Stimulated activated CD4-positive, alpha-beta T cell treated with anti-CD3 and anti-CD28 coated beads, Interleukin-12 subunit alpha, Interleukin-12 subunit beta, amount 100 ng/mL, for 24 hours (primary cell): ENCODE measurements around the gene FJX1.
"Not testable (repeated sequence)": the region's sequence is repeated elsewhere in the genome, so short reads cannot be mapped to it uniquely, and the experiment has no call there.

Source experiments
- DNase-seq, 2 experiments: peaks; one replicate each; pipeline ENCODE4 v3.0.0-alpha.2; 2020; ENCODE audit warnings: low read depth in 2 of 2

The FJX1 gene

GRCh38 chr11:35667257-35667656 lies 49.0 kb downstream of the FJX1 start:
- DNase-seq, result no peak

- not testable (repeated sequence) for DNase-seq
Observed at GRCh38 chr11:35668350-35668749, 50.1 kb downstream of the FJX1 start.
